Measurements from ENCODE around the gene CYFIP1. TPM values are rescaled to one million over a fixed set of nuclear protein-coding genes. Genes with fewer than 3 reads are reported as not detected.

The CYFIP1 gene
- total RNA-seq, 1 experiment from 2014 or later = 80.3 TPM

- ChIA-PET CTCF (no interaction called here), POLR2A (ENCODE audit: unreplicated experiment) (no interaction called here)
- peaks cover 9% of the 10 kb centered on the region; the same call in 1 of the 2 replicates for H3K4me1 ChIP-seq (ENCODE audit: insufficient read depth, low read length)
- H3K27ac ChIP-seq (ENCODE audit: low read length) = no peak overlapping the region
- H3K4me2 ChIP-seq (ENCODE audit: low read length) = peak overlapping the region; percentile 95
- H3K9ac ChIP-seq (ENCODE audit: low read length) = peak overlapping the region; percentile 87
- peaks cover 18% of the 10 kb centered on the region for H4K20me1 ChIP-seq (ENCODE audit: low read length)
- no peaks in the 10 kb centered on the region for H3K9me3 ChIP-seq (ENCODE audit: low read length)
- H3F3A ChIP-seq (ENCODE audit: low read length, unreplicated experiment) = no peaks in the 10 kb centered on the region
- TF ChIP-seq EZH2phosphoT487 (IDR thresholded peaks at IDR 0.05; ENCODE audit: borderline replicate concordance, low read length) (no peak), CTCF (conservative IDR thresholded peaks at IDR 0.05; ENCODE audit: low read depth, low read length) (no peak), EZH2 (IDR thresholded peaks at IDR 0.05; ENCODE audit: low read length, unreplicated experiment) (no peak)
- peaks cover 61% of the 10 kb centered on the region for H3K79me2 ChIP-seq (ENCODE audit: low read length)
- H3K4me3 ChIP-seq (ENCODE audit: low read length) = peak overlapping the region; percentile 86
- no peaks in the 10 kb centered on the region for H3K27me3 ChIP-seq (ENCODE audit: low read length)
- no peaks in the 10 kb centered on the region for H3K36me3 ChIP-seq (ENCODE audit: low read depth, low read length)
- no TSS peak for BruUV-seq (replicated peaks)
- H3K9me2 ChIP-seq (replicated peaks; ENCODE audit: low read length) = no peaks in the 10 kb centered on the region
- intact Hi-C loops (cut with micrococcal nuclease) = loop anchor here (1.0 to 2.0 kb wide), 2 partner anchors 44 to 83 kb away; no protein-coding TSS in a partner anchor
- H2AFZ ChIP-seq (ENCODE audit: low read length) = no peak overlapping the region; the same call in 1 of the 2 replicates
- peak; percentile 45 for ATAC-seq
- no peak for DNase-seq
These were observed 1.4 kb downstream of the CYFIP1 start for GRCh38 chr15:22978691-22979237.

DNA sequence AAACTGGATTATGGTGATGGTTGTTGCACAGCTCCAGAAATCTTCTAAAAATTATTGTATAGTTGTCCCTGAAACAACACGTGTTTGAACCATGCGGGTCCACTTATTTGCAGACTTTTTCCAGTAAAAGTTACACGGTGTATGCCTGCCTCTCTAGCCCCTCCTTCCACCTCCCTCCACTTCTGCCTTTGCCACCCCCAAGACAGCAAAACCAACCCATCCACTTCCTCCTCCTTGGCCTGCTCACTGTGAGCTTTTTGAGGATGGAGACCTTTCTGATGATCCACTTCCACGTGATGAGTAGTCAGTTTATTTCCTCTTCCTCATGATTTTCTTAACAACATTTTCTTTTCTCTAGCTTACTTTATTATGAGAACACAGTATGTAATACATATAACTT lies 5.4 kb downstream of the CYFIP1 start:
- H3K36me3 ChIP-seq (ENCODE audit: low read depth, low read length) = peaks cover 6% of the 10 kb centered on the region; the same call in 1 of the 2 replicates
- H3K27ac ChIP-seq (ENCODE audit: low read length) = no peak overlapping the region
- H3K9me2 ChIP-seq (replicated peaks; ENCODE audit: low read length) = no peaks in the 10 kb centered on the region
- no peaks in the 10 kb centered on the region for H3F3A ChIP-seq (ENCODE audit: low read length, unreplicated experiment)
- peaks cover 5% of the 10 kb centered on the region; the same call in 1 of the 2 replicates for H3K4me1 ChIP-seq (ENCODE audit: insufficient read depth, low read length)
- H3K4me2 ChIP-seq (ENCODE audit: low read length) = no peak overlapping the region
- TF ChIP-seq EZH2phosphoT487 (IDR thresholded peaks at IDR 0.05; ENCODE audit: borderline replicate concordance, low read length) = no peak
- no peak for TF ChIP-seq CTCF (conservative IDR thresholded peaks at IDR 0.05; ENCODE audit: low read depth, low read length)
- no peak for TF ChIP-seq EZH2 (IDR thresholded peaks at IDR 0.05; ENCODE audit: low read length, unreplicated experiment)
- DNase-seq (no peak), ATAC-seq (no peak)
- POLR2A ChIA-PET (ENCODE audit: unreplicated experiment) = no interaction called here
- no peaks in the 10 kb centered on the region for H3K9me3 ChIP-seq (ENCODE audit: low read length)
- CTCF ChIA-PET = no interaction called here
- H4K20me1 ChIP-seq (ENCODE audit: low read length) = peaks cover 19% of the 10 kb centered on the region
- intact Hi-C loops (cut with micrococcal nuclease) = no loop called here
- H2AFZ ChIP-seq (ENCODE audit: low read length) = no peak overlapping the region
- H3K27me3 ChIP-seq (ENCODE audit: low read length) = no peaks in the 10 kb centered on the region
- H3K9ac ChIP-seq (ENCODE audit: low read length) = no peak overlapping the region
- BruUV-seq (replicated peaks) = no TSS peak
- H3K4me3 ChIP-seq (ENCODE audit: low read length) = no peak overlapping the region
- H3K79me2 ChIP-seq (ENCODE audit: low read length) = peaks cover 100% of the 10 kb centered on the region

DNA sequence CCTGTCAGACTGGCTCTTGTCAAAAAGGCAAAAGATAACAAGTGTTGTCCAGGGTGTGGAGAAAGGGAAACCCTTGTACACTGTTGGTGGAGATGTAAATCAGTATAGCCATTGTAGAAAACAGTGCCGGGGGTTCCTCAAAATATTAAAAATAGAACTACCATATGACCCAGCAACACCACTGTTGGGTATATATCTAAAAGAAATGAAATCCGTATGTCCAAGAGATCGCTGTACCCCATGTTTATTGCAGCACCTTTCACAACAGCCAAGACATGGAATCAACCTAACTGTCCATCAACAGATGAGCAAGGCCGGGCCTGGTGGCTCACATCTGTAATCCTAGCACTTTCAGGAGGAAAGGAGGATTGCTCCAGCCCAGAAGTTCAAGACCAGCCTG lies 6.2 kb downstream of the CYFIP1 start:
- TF ChIP-seq CTCF (conservative IDR thresholded peaks at IDR 0.05; ENCODE audit: low read depth, low read length) (no peak), EZH2 (IDR thresholded peaks at IDR 0.05; ENCODE audit: low read length, unreplicated experiment) (no peak), EZH2phosphoT487 (IDR thresholded peaks at IDR 0.05; ENCODE audit: borderline replicate concordance, low read length) (no peak)
- peaks cover 6% of the 10 kb centered on the region for H3K4me1 ChIP-seq (ENCODE audit: insufficient read depth, low read length)
- H3K4me3 ChIP-seq (ENCODE audit: low read length) = no peak overlapping the region
- H3K36me3 ChIP-seq (ENCODE audit: low read depth, low read length) = peaks cover 6% of the 10 kb centered on the region; the same call in 1 of the 2 replicates
- no peak overlapping the region for H3K4me2 ChIP-seq (ENCODE audit: low read length)
- POLR2A ChIA-PET (ENCODE audit: unreplicated experiment) = no interaction called here
- H3K9me3 ChIP-seq (ENCODE audit: low read length) = no peaks in the 10 kb centered on the region
- H3F3A ChIP-seq (ENCODE audit: low read length, unreplicated experiment) = peaks cover under 1% of the 10 kb centered on the region
- H3K27me3 ChIP-seq (ENCODE audit: low read length) = no peaks in the 10 kb centered on the region
- peaks cover 24% of the 10 kb centered on the region for H4K20me1 ChIP-seq (ENCODE audit: low read length)
- H3K79me2 ChIP-seq (ENCODE audit: low read length) = peaks cover 100% of the 10 kb centered on the region
- no peak for DNase-seq
- ATAC-seq = no peak
- CTCF ChIA-PET = no interaction called here
- H3K27ac ChIP-seq (ENCODE audit: low read length) = no peak overlapping the region
- no TSS peak for BruUV-seq (replicated peaks)
- no peak overlapping the region for H3K9ac ChIP-seq (ENCODE audit: low read length)
- intact Hi-C loops (cut with micrococcal nuclease) = no loop called here
- H2AFZ ChIP-seq (ENCODE audit: low read length) = no peak overlapping the region
- H3K9me2 ChIP-seq (replicated peaks; ENCODE audit: low read length) = no peaks in the 10 kb centered on the region

All from PC-3 (cell line).